Natural killer cell (primary cell): Measurements from ENCODE around the gene ZWINT. TPM values are rescaled to one million over a fixed set of nuclear protein-coding genes. Genes with fewer than 3 reads are reported as not detected.
A peak's percentile ranks its signal among the peaks of the same experiment; 100 is the strongest.

Experiments
- ATAC-seq, 3 donors: fragments of 150-1000 bp in 2 of 3; fragments of 200-7000 bp in 1 of 3; cut with Tn5 transposase; 1 replicate in 1 of 3; 2 replicates in 2 of 3; pipeline ENCODE4 v1.10.0; 2021; ENCODE audit warnings: mild to moderate bottlenecking in 2 of 3, moderate library complexity in 2 of 3
- DNase-seq, 2 donors: peaks; one replicate each; pipeline versions ENCODE4 v3.0.0 to v3.0.0-alpha.2; 2013 to 2021; ENCODE audit warnings: mixed read lengths in 1 of 2
- H3K27ac ChIP-seq: one replicate; pipeline ENCODE4 v1.5.1; 2013; ENCODE audit warnings: mild to moderate bottlenecking, low read length
- H3K27me3 ChIP-seq: one replicate; pipeline ENCODE4 v1.6.1; 2013; ENCODE audit warnings: low read length; ENCODE audit not compliant: control insufficient read depth, insufficient read depth
- H3K36me3 ChIP-seq: one replicate; pipeline ENCODE4 v1.6.1; 2013; ENCODE audit warnings: low read length; ENCODE audit not compliant: control insufficient read depth, insufficient read depth
- H3K4me1 ChIP-seq: one replicate; pipeline ENCODE4 v1.6.1; 2013; ENCODE audit warnings: low read length; ENCODE audit not compliant: control insufficient read depth, insufficient read depth
- H3K4me3 ChIP-seq: one replicate; pipeline ENCODE4 v1.5.1; 2013; ENCODE audit warnings: low read length
- H3K9me3 ChIP-seq: one replicate; pipeline ENCODE4 v1.6.1; 2013; ENCODE audit warnings: low read length; ENCODE audit not compliant: control insufficient read depth, insufficient read depth
- H3K27ac Mint-ChIP-seq, 2 donors: one replicate each; pipeline ENCODE4 v1.8.0; 2022; ENCODE audit warnings: mild to moderate bottlenecking in 2 of 2, mixed read lengths in 2 of 2, moderate library complexity in 1 of 2
- H3K27me3 Mint-ChIP-seq, 2 donors: one replicate each; pipeline ENCODE4 v1.8.0; 2022; ENCODE audit warnings: low read depth in 2 of 2, mixed read lengths in 2 of 2
- H3K36me3 Mint-ChIP-seq: one replicate; pipeline ENCODE4 v1.8.0; 2022; ENCODE audit warnings: mixed read lengths
- H3K4me1 Mint-ChIP-seq, 2 donors: one replicate each; pipeline ENCODE4 v1.8.0; 2022; ENCODE audit warnings: mixed read lengths in 2 of 2
- H3K4me3 Mint-ChIP-seq: one replicate; pipeline ENCODE4 v1.8.0; 2022; ENCODE audit warnings: mild to moderate bottlenecking, moderate library complexity, mixed read lengths
- H3K9me3 Mint-ChIP-seq, 2 donors: one replicate each; pipeline ENCODE4 v1.8.0; 2022; ENCODE audit warnings: mixed read lengths in 2 of 2
- WGBS: methylation state at CpG from one replicate; pipeline ENCODE4 v1.1.7; 2013; ENCODE audit warnings: missing lambda C conversion rate; ENCODE audit not compliant: insufficient coverage; 5-methylcytosine and 5-hydroxymethylcytosine counted together
- intact Hi-C: fragments of 100-400 bp; cut with micrococcal nuclease; formaldehyde crosslinking; loops from one replicate; pipeline ENCODE4 v1.14.2; 2022
- total RNA-seq, 4 donors: library from RNA; stranded (reverse); fragments of 120-200 nt in 1 of 4; gene quantifications; one replicate each; pipeline versions ENCODE4 v1.2.3 to v1.2.4, GENCODE V29; 2013 to 2022
- TF ChIP-seq, protein P1 (sequence below): fragments of 200-600 bp; IDR thresholded peaks from one replicate; pipeline ENCODE4 v1.8.0; 2022; ENCODE audit warnings: antibody characterized with exemption

Gene ZWINT
- total RNA-seq, 3 donors from 2014 or later (not counting 1 experiment from before 2014, with no cell fraction given), result 1.8 to 3.8 (median 2.3) TPM

DNA sequence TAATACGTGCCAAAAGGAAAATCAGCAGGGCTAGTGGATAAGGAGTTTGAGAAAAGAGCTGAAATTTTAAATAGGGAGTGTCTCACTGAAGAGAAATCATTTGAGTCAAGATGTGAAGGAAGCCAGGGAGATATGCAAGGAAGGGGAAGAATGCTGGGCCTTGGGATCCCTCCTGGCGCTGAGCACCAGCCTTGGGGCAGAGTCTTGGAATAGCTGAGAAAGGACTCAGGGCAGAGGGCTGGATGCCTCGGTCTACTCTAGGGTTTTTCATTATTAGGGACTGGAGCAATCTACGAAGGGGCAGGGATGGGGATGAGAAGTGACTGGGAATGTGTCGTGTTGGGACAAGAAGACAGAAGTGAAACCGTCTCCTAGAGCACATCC is 484 bp downstream of the ZWINT start:
- no peaks in the 10 kb centered on the region for H3K36me3 ChIP-seq
- no peaks in the 10 kb centered on the region for H3K27me3 ChIP-seq
- peaks cover 18% of the 10 kb centered on the region for H3K4me1 ChIP-seq
- DNase-seq, result no peak
- Mint-ChIP-seq H3K4me3 (peak overlapping the region; percentile 98), H3K27me3 (no peaks in the 10 kb centered on the region), H3K4me1 (peaks cover 33 to 50% of the 10 kb centered on the region in 2 donors), H3K36me3 (no peaks in the 10 kb centered on the region), H3K27ac (peak overlapping the region; percentile 86 to 88), H3K9me3 (no peaks in the 10 kb centered on the region)
- intact Hi-C loops, result no loop called here
- ATAC-seq, result no peak
- TF ChIP-seq, protein P1, sequence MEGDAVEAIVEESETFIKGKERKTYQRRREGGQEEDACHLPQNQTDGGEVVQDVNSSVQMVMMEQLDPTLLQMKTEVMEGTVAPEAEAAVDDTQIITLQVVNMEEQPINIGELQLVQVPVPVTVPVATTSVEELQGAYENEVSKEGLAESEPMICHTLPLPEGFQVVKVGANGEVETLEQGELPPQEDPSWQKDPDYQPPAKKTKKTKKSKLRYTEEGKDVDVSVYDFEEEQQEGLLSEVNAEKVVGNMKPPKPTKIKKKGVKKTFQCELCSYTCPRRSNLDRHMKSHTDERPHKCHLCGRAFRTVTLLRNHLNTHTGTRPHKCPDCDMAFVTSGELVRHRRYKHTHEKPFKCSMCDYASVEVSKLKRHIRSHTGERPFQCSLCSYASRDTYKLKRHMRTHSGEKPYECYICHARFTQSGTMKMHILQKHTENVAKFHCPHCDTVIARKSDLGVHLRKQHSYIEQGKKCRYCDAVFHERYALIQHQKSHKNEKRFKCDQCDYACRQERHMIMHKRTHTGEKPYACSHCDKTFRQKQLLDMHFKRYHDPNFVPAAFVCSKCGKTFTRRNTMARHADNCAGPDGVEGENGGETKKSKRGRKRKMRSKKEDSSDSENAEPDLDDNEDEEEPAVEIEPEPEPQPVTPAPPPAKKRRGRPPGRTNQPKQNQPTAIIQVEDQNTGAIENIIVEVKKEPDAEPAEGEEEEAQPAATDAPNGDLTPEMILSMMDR, result no peak
- no peak overlapping the region for H3K27ac ChIP-seq
- H3K9me3 ChIP-seq, result no peaks in the 10 kb centered on the region
- 19% methylated on average over 6 of the region's 6 CpGs for WGBS
- H3K4me3 ChIP-seq, result peak overlapping the region; percentile 68

DNA sequence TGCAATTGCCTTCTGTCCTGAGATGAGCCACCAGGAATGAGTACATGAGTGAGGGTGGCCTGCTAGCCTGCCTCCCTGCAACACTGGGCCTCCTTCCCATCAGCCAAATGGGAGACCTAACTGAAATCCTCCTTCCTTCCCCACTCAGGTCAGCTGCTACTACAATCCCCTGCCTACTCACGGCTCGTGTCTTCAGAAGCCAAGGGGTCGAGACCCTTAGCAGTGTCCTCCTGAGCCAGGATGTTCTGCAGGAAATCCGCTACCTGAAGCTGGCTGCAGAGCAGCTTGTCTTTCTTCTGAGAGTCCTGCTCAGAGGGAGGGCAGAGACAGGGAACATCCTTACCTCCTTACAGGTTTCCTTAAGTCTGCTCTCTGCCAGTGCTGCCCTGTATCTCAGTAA is 1.2 kb downstream of the ZWINT start:
- no peak overlapping the region for H3K27ac Mint-ChIP-seq
- Histone ChIP-seq H3K4me1 (peaks cover 18% of the 10 kb centered on the region), H3K36me3 (no peaks in the 10 kb centered on the region), H3K4me3 (no peak overlapping the region), H3K9me3 (no peaks in the 10 kb centered on the region), H3K27me3 (no peaks in the 10 kb centered on the region), H3K27ac (no peak overlapping the region)
- H3K36me3 Mint-ChIP-seq, result no peaks in the 10 kb centered on the region
- DNase-seq, result no peak
- ATAC-seq, result no peak
- TF ChIP-seq, protein P1, result no peak
- H3K4me3 Mint-ChIP-seq, result peak overlapping the region; percentile 98
- H3K9me3 Mint-ChIP-seq, result no peaks in the 10 kb centered on the region
- peaks cover 33 to 50% of the 10 kb centered on the region in 2 donors for H3K4me1 Mint-ChIP-seq
- no peaks in the 10 kb centered on the region for H3K27me3 Mint-ChIP-seq
- intact Hi-C loops, result no loop called here
- WGBS, result 98% methylated on average over 4 of the region's 4 CpGs

DNA sequence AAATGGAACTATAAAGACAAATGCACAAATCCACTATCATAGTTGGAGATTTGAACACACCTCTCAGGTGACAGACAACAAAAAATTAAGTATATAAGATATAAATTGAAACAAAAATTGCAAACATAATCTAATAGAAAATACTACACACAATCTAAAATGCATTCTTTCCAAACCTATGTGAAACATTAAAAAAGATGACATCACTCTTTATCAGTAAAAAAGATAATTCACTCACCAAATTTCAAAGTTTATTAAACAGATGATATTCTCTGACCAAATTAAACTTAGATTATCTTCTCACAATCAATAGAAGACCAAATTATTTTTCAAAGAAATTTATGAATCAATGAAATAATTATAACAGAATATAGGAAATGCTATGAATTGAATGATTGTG is 4.0 kb downstream of the ZWINT start:
- no peak overlapping the region for H3K4me3 Mint-ChIP-seq
- H3K36me3 Mint-ChIP-seq, result no peaks in the 10 kb centered on the region
- ATAC-seq, result no peak
- TF ChIP-seq, protein P1, result no peak
- Histone ChIP-seq H3K36me3 (no peaks in the 10 kb centered on the region), H3K4me3 (no peak overlapping the region), H3K4me1 (peaks cover 18% of the 10 kb centered on the region), H3K27ac (no peak overlapping the region), H3K27me3 (no peaks in the 10 kb centered on the region), H3K9me3 (no peaks in the 10 kb centered on the region)
- H3K27ac Mint-ChIP-seq, result no peak overlapping the region
- no peaks in the 10 kb centered on the region for H3K9me3 Mint-ChIP-seq
- H3K27me3 Mint-ChIP-seq, result no peaks in the 10 kb centered on the region
- no peak for DNase-seq
- peaks cover 26 to 37% of the 10 kb centered on the region in 2 donors for H3K4me1 Mint-ChIP-seq
- intact Hi-C loops, result no loop called here

DNA sequence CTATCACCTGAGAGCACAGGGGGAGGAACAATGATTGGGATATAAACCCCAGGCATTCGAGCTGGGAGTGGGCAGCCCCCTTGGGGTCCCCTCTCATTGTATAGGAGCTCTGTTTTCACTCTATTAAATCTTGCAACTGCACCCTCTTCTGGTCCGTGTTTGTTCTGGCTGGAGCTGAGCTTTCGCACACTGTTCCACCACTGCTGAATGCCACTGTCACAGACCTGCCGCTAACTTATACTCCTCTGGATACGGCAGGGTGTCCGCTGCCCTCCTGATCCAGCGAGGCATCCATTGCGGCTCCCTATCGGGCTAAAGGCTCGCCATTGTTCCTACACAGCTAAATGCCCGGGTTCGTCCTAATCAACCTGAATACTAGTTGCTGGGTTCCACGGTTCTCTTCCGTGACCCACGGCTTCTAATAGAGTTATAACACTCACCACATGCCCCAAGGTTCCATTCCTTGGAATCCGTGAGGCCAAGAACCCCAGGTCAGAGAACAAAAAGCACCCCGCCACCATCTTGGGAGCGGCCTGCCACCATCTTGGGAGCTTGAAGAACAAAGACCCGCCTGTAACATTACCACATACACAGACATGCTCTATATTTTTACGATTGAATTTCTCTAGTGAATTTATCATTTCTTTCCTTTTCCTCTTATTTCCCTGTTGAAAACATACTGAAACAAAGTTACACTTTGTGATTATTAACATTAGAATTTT is 9.0 kb downstream of the ZWINT start:
- WGBS, result 96% methylated on average over 20 of the region's 20 CpGs
- ATAC-seq, result no peak
- TF ChIP-seq, protein P1, result no peak
- Mint-ChIP-seq H3K36me3 (no peaks in the 10 kb centered on the region), H3K4me3 (no peak overlapping the region), H3K4me1 (peaks cover 0 to 5% of the 10 kb centered on the region in 2 donors), H3K27me3 (no peaks in the 10 kb centered on the region), H3K9me3 (peaks cover 0 to 2% of the 10 kb centered on the region in 2 donors), H3K27ac (no peak overlapping the region)
- Histone ChIP-seq H3K36me3 (no peaks in the 10 kb centered on the region), H3K9me3 (no peaks in the 10 kb centered on the region), H3K4me3 (no peak overlapping the region), H3K27ac (no peak overlapping the region), H3K27me3 (no peaks in the 10 kb centered on the region), H3K4me1 (no peaks in the 10 kb centered on the region)
- intact Hi-C loops, result no loop called here
- DNase-seq, result no peak
